BE2C (cell line): ENCODE data around the gene FAM98C.

Experiments
- DNase-seq: peaks from one replicate; pipeline ENCODE4 v3.0.0-alpha.2; 2020
- H3K27me3 ChIP-seq: fragments of 250-450 bp; sonication (Bioruptor Pico); 2 replicates; pipeline ENCODE4 v1.5.1; 2020; ENCODE audit warnings: mild to moderate bottlenecking
- H3K36me3 ChIP-seq: fragments of 250-450 bp; sonication (Bioruptor Pico); 2 replicates; pipeline ENCODE4 v1.5.1; 2020; ENCODE audit warnings: mild to moderate bottlenecking
- H3K4me1 ChIP-seq: fragments of 250-450 bp; sonication (Bioruptor Pico); 2 replicates; pipeline ENCODE4 v1.5.1; 2020
- H3K4me3 ChIP-seq: 2 replicates; pipeline ENCODE4 v1.5.1; 2011; ENCODE audit warnings: low read depth, low read length
- H3K9me3 ChIP-seq: fragments of 250-450 bp; sonication (Bioruptor Pico); 2 replicates; pipeline ENCODE4 v1.5.1; 2020
- TF ChIP-seq, protein P1 (sequence below): IDR thresholded peaks from 2 replicates; pipeline ENCODE4 v1.5.1; 2012; ENCODE audit warnings: mild to moderate bottlenecking, low read depth, low read length

The FAM98C gene

DNA sequence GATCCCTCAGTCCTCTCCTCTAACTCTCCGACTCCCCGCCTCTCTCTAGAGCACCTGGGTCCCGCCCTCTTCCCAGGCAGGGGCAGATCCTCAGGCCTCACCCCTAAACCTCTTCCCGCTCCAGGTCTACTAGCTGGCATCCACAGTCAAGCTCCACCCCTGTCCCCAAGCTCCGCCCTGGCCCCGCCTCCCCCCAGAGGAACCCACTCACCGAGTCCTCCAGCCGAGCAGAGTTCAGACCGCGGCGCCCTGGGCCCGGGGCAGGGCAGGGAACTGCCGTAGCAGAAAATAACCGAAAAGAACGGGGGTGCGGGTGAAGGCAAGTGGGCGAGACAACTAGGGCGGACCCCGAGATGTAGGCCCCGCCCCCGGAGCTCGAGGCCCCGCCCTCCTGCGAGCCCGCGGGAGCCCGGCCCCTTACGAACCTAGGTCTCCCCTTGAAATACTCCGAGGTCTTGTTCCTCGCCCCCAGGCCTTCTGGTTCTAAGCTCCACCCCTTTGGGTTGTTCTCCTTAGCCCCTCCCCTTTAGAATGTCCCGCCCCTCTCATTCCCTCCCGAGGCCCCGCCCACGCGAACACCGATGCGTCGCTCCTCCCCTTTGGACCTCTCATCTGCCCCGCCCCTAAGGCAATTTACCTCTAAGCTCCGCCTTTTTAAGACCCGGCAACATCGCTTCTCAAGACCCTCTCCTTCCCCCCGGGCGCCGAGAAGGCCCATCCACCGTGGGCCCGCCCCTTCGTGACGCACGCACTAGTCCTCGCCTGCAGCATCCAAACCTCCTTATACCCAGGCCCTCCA, 15.1 kb upstream of the FAM98C start, which contains the start of gene GGN:
GGN (minus strand) TSS at position 485 of the 799 bp plus-strand sequence. CDS start 773 bp downstream, outside the sequence.
- no peaks in the 10 kb centered on the region; the same call in 1 of the 2 replicates for H3K4me1 ChIP-seq
- TF ChIP-seq, protein P1, sequence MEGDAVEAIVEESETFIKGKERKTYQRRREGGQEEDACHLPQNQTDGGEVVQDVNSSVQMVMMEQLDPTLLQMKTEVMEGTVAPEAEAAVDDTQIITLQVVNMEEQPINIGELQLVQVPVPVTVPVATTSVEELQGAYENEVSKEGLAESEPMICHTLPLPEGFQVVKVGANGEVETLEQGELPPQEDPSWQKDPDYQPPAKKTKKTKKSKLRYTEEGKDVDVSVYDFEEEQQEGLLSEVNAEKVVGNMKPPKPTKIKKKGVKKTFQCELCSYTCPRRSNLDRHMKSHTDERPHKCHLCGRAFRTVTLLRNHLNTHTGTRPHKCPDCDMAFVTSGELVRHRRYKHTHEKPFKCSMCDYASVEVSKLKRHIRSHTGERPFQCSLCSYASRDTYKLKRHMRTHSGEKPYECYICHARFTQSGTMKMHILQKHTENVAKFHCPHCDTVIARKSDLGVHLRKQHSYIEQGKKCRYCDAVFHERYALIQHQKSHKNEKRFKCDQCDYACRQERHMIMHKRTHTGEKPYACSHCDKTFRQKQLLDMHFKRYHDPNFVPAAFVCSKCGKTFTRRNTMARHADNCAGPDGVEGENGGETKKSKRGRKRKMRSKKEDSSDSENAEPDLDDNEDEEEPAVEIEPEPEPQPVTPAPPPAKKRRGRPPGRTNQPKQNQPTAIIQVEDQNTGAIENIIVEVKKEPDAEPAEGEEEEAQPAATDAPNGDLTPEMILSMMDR = no peak
- no peaks in the 10 kb centered on the region; the same call in 1 of the 2 replicates for H3K36me3 ChIP-seq
- no peaks in the 10 kb centered on the region for H3K27me3 ChIP-seq
- H3K9me3 ChIP-seq = no peaks in the 10 kb centered on the region
- peak; percentile 92 for DNase-seq
- H3K4me3 ChIP-seq = peak within 1 kb of the TSS; percentile 75

DNA sequence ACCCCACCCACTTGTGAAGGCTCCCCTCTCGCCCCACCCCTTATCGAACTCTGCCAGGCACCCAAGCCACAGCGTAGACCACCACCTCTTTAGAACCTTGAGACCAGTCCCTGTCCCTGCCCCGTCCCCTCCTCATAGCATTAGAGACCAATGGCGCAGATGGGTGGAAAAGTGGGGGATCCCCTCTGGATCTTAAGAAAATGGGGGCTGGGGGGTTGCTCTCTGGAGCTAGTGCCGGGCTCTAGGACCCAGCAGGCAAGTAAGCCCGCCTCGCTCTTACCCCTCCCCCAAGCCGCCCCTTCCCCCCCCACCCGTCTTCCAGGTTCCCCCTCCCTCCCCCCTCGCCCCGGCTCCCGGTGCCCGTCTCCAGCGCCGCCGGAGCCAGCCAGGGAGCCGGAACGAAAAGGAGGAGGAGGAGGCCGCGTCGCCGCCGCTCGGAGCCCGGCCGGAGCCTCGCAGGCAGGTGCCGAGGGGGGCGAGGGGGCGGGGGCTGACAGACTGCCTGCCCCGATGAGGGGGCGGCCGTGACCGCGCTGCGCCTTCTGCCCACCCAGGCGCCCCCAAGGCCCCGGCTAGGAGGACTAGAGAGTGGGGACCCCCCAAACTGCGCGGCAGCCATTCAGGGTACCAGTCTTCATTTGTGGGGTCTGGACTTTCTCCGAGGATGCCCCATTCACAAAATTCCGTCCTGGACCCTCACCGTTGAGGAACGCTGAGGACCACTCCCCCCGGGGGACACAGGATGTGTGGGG, 14.4 kb upstream of the FAM98C start, which contains the start of gene SPRED3:
SPRED3 (plus strand) TSS at position 349 of the 752 bp plus-strand sequence. CDS start 1,606 bp downstream, outside the sequence.
- peak; percentile 55 for DNase-seq
- H3K4me3 ChIP-seq = peak within 1 kb of the TSS; percentile 75
- no peaks in the 10 kb centered on the region; the same call in 1 of the 2 replicates for H3K4me1 ChIP-seq
- H3K9me3 ChIP-seq = no peaks in the 10 kb centered on the region
- no peaks in the 10 kb centered on the region; the same call in 1 of the 2 replicates for H3K36me3 ChIP-seq
- TF ChIP-seq, protein P1 = no peak
- H3K27me3 ChIP-seq = no peaks in the 10 kb centered on the region

DNA sequence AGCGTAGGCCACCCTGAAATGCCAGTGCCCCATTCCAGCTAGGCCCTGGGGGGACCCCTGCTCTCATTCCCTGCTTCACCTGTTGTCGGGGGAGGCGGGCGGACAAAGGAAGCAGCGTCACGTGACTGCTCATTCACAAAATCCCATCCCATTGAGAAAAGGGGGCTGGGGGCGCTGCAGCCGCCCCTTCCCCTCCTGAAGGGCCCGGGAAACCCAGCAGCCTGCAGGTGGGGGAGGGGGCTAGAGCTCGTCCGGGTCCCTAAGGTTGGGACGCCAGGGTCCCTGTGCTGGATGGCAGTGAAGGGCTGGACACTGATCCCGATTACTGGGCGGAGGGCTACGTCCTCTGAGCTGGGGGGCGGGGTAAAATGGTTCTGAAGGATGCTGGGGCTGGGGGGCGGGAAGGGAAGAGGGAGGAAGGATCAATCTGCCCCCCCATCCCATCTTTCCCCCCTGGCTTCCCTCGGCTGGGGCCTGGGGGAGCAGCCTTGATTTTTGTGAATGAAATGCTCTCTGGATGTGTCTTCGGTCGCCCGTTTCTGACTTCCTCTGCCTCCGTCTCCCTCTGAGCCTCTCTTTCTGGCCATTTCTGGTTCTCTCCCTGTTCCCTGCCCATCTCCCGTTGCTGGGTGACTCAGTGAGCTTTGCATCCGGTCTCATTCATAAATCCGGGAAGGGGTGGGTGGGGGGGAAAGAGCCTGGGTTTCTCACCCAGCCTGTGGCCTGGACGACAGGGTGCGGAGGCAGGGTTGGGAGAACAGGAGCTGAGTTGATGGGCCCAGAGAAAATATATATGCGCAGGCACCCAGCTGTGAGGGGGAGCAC, 13.6 kb upstream of the FAM98C start:
- no peaks in the 10 kb centered on the region; the same call in 1 of the 2 replicates for H3K4me1 ChIP-seq
- no peaks in the 10 kb centered on the region for H3K9me3 ChIP-seq
- TF ChIP-seq, protein P1 = no peak
- no peaks in the 10 kb centered on the region for H3K27me3 ChIP-seq
- peak; percentile 31 for DNase-seq
- no peaks in the 10 kb centered on the region for H3K36me3 ChIP-seq
- H3K4me3 ChIP-seq = peak overlapping the region; percentile 75

DNA sequence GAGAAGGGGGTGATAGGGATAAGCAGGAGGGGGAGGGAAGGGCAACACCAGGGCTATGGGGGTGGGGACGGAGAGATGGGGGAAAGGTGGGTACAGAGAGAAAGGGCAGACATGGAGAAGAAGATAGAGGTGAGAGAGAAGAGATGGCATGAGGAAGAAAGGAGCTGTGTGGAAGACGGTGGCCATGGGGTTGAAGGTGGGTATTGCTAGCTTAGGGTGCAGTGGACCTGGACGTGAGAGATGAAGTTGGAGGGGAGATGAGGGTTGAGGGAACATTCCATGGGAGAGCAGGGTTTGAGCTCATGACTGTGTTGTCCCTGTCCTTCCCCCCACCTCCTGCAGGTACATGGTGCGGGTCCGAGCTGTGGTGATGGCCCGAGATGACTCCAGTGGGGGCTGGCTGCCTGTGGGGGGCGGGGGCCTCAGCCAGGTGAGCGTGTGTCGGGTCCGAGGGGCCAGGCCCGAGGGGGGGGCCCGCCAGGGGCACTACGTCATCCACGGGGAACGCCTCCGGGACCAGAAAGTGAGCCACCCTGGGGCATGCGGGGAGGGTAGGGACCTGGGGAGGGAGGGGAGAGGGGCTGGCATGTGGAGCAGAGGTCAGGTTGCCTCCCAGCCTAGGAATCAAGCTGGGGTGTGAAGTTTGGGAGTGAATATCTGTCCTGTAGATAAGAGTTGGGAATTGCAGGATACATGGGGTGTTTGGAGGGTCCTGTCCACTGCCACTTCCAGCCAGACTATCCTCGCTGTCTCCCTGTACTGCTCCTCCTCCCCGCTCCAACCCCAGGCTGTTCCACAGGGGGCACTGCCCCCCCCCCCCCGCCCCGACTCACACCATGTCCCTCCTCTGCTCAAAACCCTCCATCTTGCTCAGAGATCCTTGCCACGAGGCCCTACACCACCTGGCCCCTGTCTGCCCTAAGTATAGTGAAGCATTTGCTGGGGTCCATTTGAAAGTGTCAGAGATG, 12.7 kb upstream of the FAM98C start:
- Histone ChIP-seq H3K4me3 (no peak overlapping the region), H3K9me3 (no peaks in the 10 kb centered on the region), H3K4me1 (no peaks in the 10 kb centered on the region; the same call in 1 of the 2 replicates), H3K27me3 (no peaks in the 10 kb centered on the region), H3K36me3 (no peaks in the 10 kb centered on the region)
- no peak for DNase-seq
- TF ChIP-seq, protein P1 = no peak

DNA sequence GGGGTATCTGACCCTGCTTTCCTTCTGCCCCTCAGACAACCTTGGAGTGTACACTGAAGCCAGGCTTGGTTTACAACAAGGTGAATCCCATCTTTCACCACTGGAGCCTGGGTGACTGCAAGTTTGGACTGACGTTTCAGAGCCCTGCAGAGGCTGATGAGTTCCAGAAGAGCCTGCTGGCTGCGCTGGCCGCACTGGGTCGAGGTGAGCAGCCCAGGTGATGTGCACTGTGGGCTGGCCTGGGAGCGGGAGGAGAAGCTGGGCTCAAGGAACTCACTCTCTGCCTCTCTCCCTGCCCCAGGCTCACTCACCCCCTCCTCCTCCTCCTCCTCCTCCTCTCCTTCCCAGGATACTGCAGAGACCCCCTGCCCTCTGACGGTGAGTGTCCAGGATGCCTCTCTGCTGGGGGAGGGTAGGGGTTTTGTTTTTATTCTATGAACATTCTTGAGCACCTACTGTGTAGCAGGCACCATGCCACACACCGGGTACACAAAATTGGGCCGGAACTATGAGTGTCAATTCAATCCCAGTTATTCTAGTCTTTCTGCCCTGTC, 10.9 kb upstream of the FAM98C start:
- no peaks in the 10 kb centered on the region for H3K9me3 ChIP-seq
- H3K4me1 ChIP-seq = no peaks in the 10 kb centered on the region; the same call in 1 of the 2 replicates
- no peak for DNase-seq
- H3K27me3 ChIP-seq = no peaks in the 10 kb centered on the region
- H3K36me3 ChIP-seq = no peaks in the 10 kb centered on the region
- TF ChIP-seq, protein P1 = no peak
- no peak overlapping the region for H3K4me3 ChIP-seq
